ENCODE results near the gene FSIP1.

DNA sequence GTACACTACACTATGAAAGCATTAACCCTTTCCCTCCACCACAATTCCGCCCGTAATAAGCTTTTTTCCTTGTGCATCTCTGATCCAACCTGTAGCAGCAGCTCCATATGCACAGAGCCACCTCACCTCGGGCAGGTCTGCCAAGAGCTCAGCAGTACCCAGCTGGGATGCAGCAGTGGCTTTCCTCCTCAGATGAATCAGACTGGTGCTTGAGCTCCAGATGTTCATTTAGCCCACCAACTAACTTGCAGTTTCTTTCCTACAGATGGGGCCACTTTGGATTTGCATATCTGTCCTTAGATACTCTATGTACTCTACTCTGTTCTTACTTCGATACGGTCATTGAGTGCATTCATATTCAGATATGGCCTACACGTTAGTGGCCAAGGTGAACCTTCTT, 14.8 kb upstream of the FSIP1 start:
- TF ChIP-seq CTCF (IDR thresholded peaks at IDR 0.05; ENCODE audit: low read depth, low read length, poor library complexity, severe bottlenecking): no peak
- no peak for TF ChIP-seq EZH2phosphoT487 (IDR thresholded peaks at IDR 0.05; ENCODE audit: borderline replicate concordance, low read length)

Data from DOHH2 (cell line).